Calu3 (cell line): ENCODE measurements around the gene OTOGL. TPM values are rescaled to one million over a fixed set of nuclear protein-coding genes. Genes with fewer than 3 reads are reported as not detected.

ENCODE experiments used
- BruUV-seq: library from RNA; stranded (reverse); fragments of 400-500 nt; replicated peaks from 2 replicates; lab custom pipeline; 2021; lab: Mats Ljungman, UMichigan
- CTCF ChIA-PET: fragments of 300-600 bp; sonication (Branson Sonifier 250); formaldehyde crosslinking; loops from one replicate; lab custom pipeline; 2022; ENCODE audit warnings: antibody characterized with exemption; lab: Charles Lee
- DNase-seq: peaks from one replicate; pipeline ENCODE4 v3.0.0; 2022
- H3K27ac Mint-ChIP-seq: one replicate; pipeline ENCODE4 v1.8.0; 2022; ENCODE audit warnings: mixed read lengths; ENCODE audit not compliant: unreplicated experiment
- H3K27me3 Mint-ChIP-seq: one replicate; pipeline ENCODE4 v1.8.0; 2022; ENCODE audit warnings: mixed read lengths; ENCODE audit not compliant: unreplicated experiment
- H3K36me3 Mint-ChIP-seq: one replicate; pipeline ENCODE4 v1.8.0; 2022; ENCODE audit warnings: mild to moderate bottlenecking, moderate library complexity, mixed read lengths; ENCODE audit not compliant: insufficient read depth, unreplicated experiment
- H3K4me1 Mint-ChIP-seq: one replicate; pipeline ENCODE4 v1.8.0; 2022; ENCODE audit warnings: mild to moderate bottlenecking, low read depth, mixed read lengths; ENCODE audit not compliant: unreplicated experiment
- H3K4me3 Mint-ChIP-seq: one replicate; pipeline ENCODE4 v1.8.0; 2022; ENCODE audit warnings: mild to moderate bottlenecking, low read depth, moderate library complexity, mixed read lengths; ENCODE audit not compliant: unreplicated experiment
- H3K9me3 Mint-ChIP-seq: one replicate; pipeline ENCODE4 v1.8.0; 2022; ENCODE audit warnings: low read depth, mixed read lengths; ENCODE audit not compliant: unreplicated experiment
- intact Hi-C: fragments of 100-400 bp; cut with micrococcal nuclease; formaldehyde crosslinking; loops from one replicate; pipeline ENCODE4 v1.10.0; 2022; ENCODE audit not compliant: unreplicated experiment
- total RNA-seq: library from RNA; stranded (reverse); gene quantifications from 2 replicates; pipeline ENCODE4 v1.2.3, GENCODE V29; 2022
- TF ChIP-seq, protein P1 (sequence below): fragments of 200-600 bp; IDR thresholded peaks from one replicate; pipeline ENCODE4 v1.8.0; 2022; ENCODE audit warnings: antibody characterized with exemption; ENCODE audit not compliant: unreplicated experiment

OTOGL gene
- total RNA-seq, 1 experiment from 2014 or later: 0.09 TPM

DNA sequence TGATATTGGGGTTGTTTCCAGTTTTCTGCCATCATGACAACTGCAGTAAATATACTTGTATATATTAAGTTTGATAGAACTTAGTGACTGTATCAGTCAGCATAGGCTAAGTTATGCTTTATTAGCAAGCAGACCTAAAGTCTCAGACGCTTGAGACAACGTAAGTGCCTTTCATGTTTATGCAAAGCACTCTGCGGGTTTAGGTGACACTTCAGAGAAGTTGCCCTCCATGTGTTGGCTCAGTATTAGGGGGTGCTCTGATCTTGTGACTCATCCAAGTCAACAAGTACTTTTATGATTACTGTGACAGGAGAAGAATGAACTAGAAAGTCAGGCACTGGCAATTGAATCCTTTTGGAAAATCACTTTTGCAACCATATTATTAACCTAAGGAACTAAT, 13.3 kb upstream of the OTOGL start:
- Mint-ChIP-seq H3K4me1 (peaks cover 28% of the 10 kb centered on the region), H3K9me3 (peaks cover 21% of the 10 kb centered on the region), H3K4me3 (no peak overlapping the region), H3K27me3 (no peaks in the 10 kb centered on the region), H3K36me3 (no peaks in the 10 kb centered on the region), H3K27ac (no peak overlapping the region)
- TF ChIP-seq, protein P1, sequence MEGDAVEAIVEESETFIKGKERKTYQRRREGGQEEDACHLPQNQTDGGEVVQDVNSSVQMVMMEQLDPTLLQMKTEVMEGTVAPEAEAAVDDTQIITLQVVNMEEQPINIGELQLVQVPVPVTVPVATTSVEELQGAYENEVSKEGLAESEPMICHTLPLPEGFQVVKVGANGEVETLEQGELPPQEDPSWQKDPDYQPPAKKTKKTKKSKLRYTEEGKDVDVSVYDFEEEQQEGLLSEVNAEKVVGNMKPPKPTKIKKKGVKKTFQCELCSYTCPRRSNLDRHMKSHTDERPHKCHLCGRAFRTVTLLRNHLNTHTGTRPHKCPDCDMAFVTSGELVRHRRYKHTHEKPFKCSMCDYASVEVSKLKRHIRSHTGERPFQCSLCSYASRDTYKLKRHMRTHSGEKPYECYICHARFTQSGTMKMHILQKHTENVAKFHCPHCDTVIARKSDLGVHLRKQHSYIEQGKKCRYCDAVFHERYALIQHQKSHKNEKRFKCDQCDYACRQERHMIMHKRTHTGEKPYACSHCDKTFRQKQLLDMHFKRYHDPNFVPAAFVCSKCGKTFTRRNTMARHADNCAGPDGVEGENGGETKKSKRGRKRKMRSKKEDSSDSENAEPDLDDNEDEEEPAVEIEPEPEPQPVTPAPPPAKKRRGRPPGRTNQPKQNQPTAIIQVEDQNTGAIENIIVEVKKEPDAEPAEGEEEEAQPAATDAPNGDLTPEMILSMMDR: no peak
- no peak for DNase-seq
- intact Hi-C loops: loop anchor here (10.0 kb wide), 1 partner anchor 151 kb away; the partner anchor contains the start of gene PPP1R12A
- BruUV-seq: no TSS peak
- CTCF ChIA-PET: no interaction called here

GRCh38 chr12:80087486-80088213, 11.7 kb upstream of the OTOGL start:
- peaks cover 10% of the 10 kb centered on the region for H3K9me3 Mint-ChIP-seq
- CTCF ChIA-PET: no interaction called here
- no peak overlapping the region for H3K4me3 Mint-ChIP-seq
- peaks cover 20% of the 10 kb centered on the region for H3K4me1 Mint-ChIP-seq
- TF ChIP-seq, protein P1: no peak
- H3K27me3 Mint-ChIP-seq: no peaks in the 10 kb centered on the region
- no peak for DNase-seq
- intact Hi-C loops: loop anchor here (10.0 kb wide), 1 partner anchor 153 kb away; the partner anchor contains the start of gene PPP1R12A
- H3K27ac Mint-ChIP-seq: no peak overlapping the region
- no peaks in the 10 kb centered on the region for H3K36me3 Mint-ChIP-seq
- no TSS peak for BruUV-seq

GRCh38 chr12:80100591-80100990, 1.3 kb downstream of the OTOGL start:
- H3K27ac Mint-ChIP-seq: no peak overlapping the region
- intact Hi-C loops: no loop called here
- CTCF ChIA-PET: no interaction called here
- TF ChIP-seq, protein P1: no peak
- H3K36me3 Mint-ChIP-seq: no peaks in the 10 kb centered on the region
- no peak overlapping the region for H3K4me3 Mint-ChIP-seq
- H3K9me3 Mint-ChIP-seq: peaks cover 3% of the 10 kb centered on the region
- H3K27me3 Mint-ChIP-seq: no peaks in the 10 kb centered on the region
- no TSS peak for BruUV-seq
- DNase-seq: no peak
- H3K4me1 Mint-ChIP-seq: no peaks in the 10 kb centered on the region

- H3K4me3 Mint-ChIP-seq: no peak overlapping the region
- BruUV-seq: no TSS peak
- TF ChIP-seq, protein P1: no peak
- H3K4me1 Mint-ChIP-seq: no peaks in the 10 kb centered on the region
- intact Hi-C loops: no loop called here
- peaks cover 3% of the 10 kb centered on the region for H3K9me3 Mint-ChIP-seq
- no peaks in the 10 kb centered on the region for H3K27me3 Mint-ChIP-seq
- no peaks in the 10 kb centered on the region for H3K36me3 Mint-ChIP-seq
- H3K27ac Mint-ChIP-seq: no peak overlapping the region
- no peak for DNase-seq
- CTCF ChIA-PET: no interaction called here
These were observed 1.8 kb downstream of the OTOGL start for GRCh38 chr12:80101126-80101525.
